Kidney glomerular epithelial cell (primary cell): ENCODE data around the gene ZBTB7B.

ENCODE experiments used
- DNase-seq: peaks from one replicate; lab custom pipeline; 2025; lab: John Stamatoyannopoulos, UW

Gene ZBTB7B

GRCh38 chr1:154988058-154988954 is 14.3 kb upstream of the ZBTB7B start:
- no peak for DNase-seq

GRCh38 chr1:154989195-154989860 is 13.3 kb upstream of the ZBTB7B start:
- no peak for DNase-seq

- DNase-seq, result no peak
Observed at GRCh38 chr1:154990276-154990675, 12.3 kb upstream of the ZBTB7B start.

GRCh38 chr1:154992721-154993571 is 9.7 kb upstream of the ZBTB7B start:
- no peak for DNase-seq

GRCh38 chr1:154993572-154994268 is 8.9 kb upstream of the ZBTB7B start, which contains the start of gene LENEP:
LENEP (plus strand) TSS chr1:154993586; CDS start chr1:154993608, 22 bp downstream.
- no peak for DNase-seq

GRCh38 chr1:154994269-154994587 is 8.4 kb upstream of the ZBTB7B start:
- DNase-seq, result no peak

- no peak for DNase-seq
Observed at GRCh38 chr1:154994591-154994990, 8.0 kb upstream of the ZBTB7B start.

GRCh38 chr1:154995301-154995983 is 7.2 kb upstream of the ZBTB7B start:
- peak; percentile 52 for DNase-seq

GRCh38 chr1:154996966-154997701 is 5.5 kb upstream of the ZBTB7B start:
- no peak for DNase-seq

GRCh38 chr1:154998201-154998780 is 4.3 kb upstream of the ZBTB7B start:
- no peak for DNase-seq

- DNase-seq, result peak; percentile 23
Observed at GRCh38 chr1:154998818-154999570, 3.6 kb upstream of the ZBTB7B start.

- DNase-seq, result no peak
Observed at GRCh38 chr1:154999571-155000410, 2.8 kb upstream of the ZBTB7B start.

GRCh38 chr1:155000411-155000725 is 2.2 kb upstream of the ZBTB7B start:
- no peak for DNase-seq

GRCh38 chr1:155000726-155001424 is 1.7 kb upstream of the ZBTB7B start:
- peak; percentile 87 for DNase-seq

- DNase-seq, result no peak
Observed at GRCh38 chr1:155001425-155001674, 1.3 kb upstream of the ZBTB7B start.

GRCh38 chr1:155001675-155002463 is 733 bp upstream of the ZBTB7B start:
- DNase-seq, result peak; percentile 96

GRCh38 chr1:155003227-155003765 is 694 bp downstream of the ZBTB7B start:
- DNase-seq, result no peak
